SK-N-SH treated with all-trans-retinoic acid at 6 μM for 48 hours (cell line): ENCODE data around the gene NPM3.
"Not testable (repeated sequence)": the region's sequence is repeated elsewhere in the genome, so short reads cannot be mapped to it uniquely, and the experiment has no call there.

Source experiments
- ATAC-seq: fragments of 200-7000 bp; cut with Tn5 transposase; 3 replicates; pipeline ENCODE4 v1.9.1; 2020; ENCODE audit warnings: mild to moderate bottlenecking, moderate library complexity
- ARNTL ChIP-seq: fragments of 450-650 bp; formaldehyde crosslinking; IDR thresholded peaks from 2 replicates; pipeline ENCODE4 v1.5.0; 2020; ENCODE audit warnings: low read depth, mild to moderate bottlenecking, moderate library complexity, borderline replicate concordance
- CREB5 ChIP-seq: fragments of 250-450 bp; sonication (Bioruptor Pico); IDR thresholded peaks from 2 replicates; pipeline ENCODE4 v1.5.1; 2020; ENCODE audit warnings: low read depth, mild to moderate bottlenecking, moderate library complexity
- CSDC2 ChIP-seq: fragments of 250-450 bp; sonication (Bioruptor Pico); IDR thresholded peaks from 2 replicates; pipeline ENCODE4 v1.5.0; 2020; ENCODE audit warnings: mild to moderate bottlenecking, moderate library complexity
- CSRNP3 ChIP-seq: fragments of 250-450 bp; sonication (Bioruptor Pico); IDR thresholded peaks from 2 replicates; pipeline ENCODE4 v1.5.1; 2021; ENCODE audit warnings: mild to moderate bottlenecking, moderate library complexity
- ESRRG ChIP-seq: fragments of 250-450 bp; sonication (Bioruptor Pico); IDR thresholded peaks from 2 replicates; pipeline ENCODE4 v1.6.1; 2021; ENCODE audit warnings: mild to moderate bottlenecking
- OSR1 ChIP-seq: fragments of 250-450 bp; sonication (Bioruptor Pico); IDR thresholded peaks from 2 replicates; pipeline ENCODE4 v1.8.0; 2022; ENCODE audit warnings: moderate library complexity, mild to moderate bottlenecking, inconsistent platforms
- PATZ1 ChIP-seq: fragments of 250-450 bp; sonication (Bioruptor Pico); IDR thresholded peaks from 2 replicates; pipeline ENCODE4 v1.8.0; 2020; ENCODE audit warnings: mild to moderate bottlenecking, moderate library complexity, borderline replicate concordance
- POU6F1 ChIP-seq: fragments of 250-450 bp; sonication (Bioruptor Pico); IDR thresholded peaks from 2 replicates; pipeline ENCODE4 v1.8.0; 2021; ENCODE audit warnings: low read depth, mild to moderate bottlenecking, moderate library complexity, borderline replicate concordance
- PPARA ChIP-seq: fragments of 250-450 bp; sonication (Bioruptor Pico); IDR thresholded peaks from 2 replicates; pipeline ENCODE4 v1.5.0; 2020; ENCODE audit warnings: mild to moderate bottlenecking, borderline replicate concordance
- RARB ChIP-seq: fragments of 250-450 bp; sonication (Bioruptor Pico); IDR thresholded peaks from 2 replicates; pipeline ENCODE4 v1.8.0; 2021; ENCODE audit warnings: mild to moderate bottlenecking, moderate library complexity
- SNAI2 ChIP-seq: fragments of 250-450 bp; sonication (Bioruptor Pico); IDR thresholded peaks from 2 replicates; pipeline ENCODE4 v1.5.0; 2020; ENCODE audit warnings: mild to moderate bottlenecking, moderate library complexity
- TOX ChIP-seq: fragments of 250-450 bp; sonication (Bioruptor Pico); IDR thresholded peaks from 2 replicates; pipeline ENCODE4 v1.8.0; 2021; ENCODE audit warnings: mild to moderate bottlenecking, moderate library complexity, borderline replicate concordance
- TSHZ2 ChIP-seq: fragments of 250-450 bp; sonication (Bioruptor Pico); IDR thresholded peaks from 2 replicates; pipeline ENCODE4 v1.5.0; 2020; ENCODE audit warnings: mild to moderate bottlenecking, moderate library complexity
- ZFP3 ChIP-seq: fragments of 250-450 bp; sonication (Bioruptor Pico); IDR thresholded peaks from 2 replicates; pipeline ENCODE4 v1.5.0; 2020; ENCODE audit warnings: mild to moderate bottlenecking, moderate library complexity
- ZFP30 ChIP-seq: fragments of 450-650 bp; formaldehyde crosslinking; IDR thresholded peaks from 2 replicates; pipeline ENCODE4 v1.5.0; 2022; ENCODE audit warnings: mild to moderate bottlenecking, moderate library complexity
- ZNF565 ChIP-seq: fragments of 450-650 bp; formaldehyde crosslinking; conservative IDR thresholded peaks from 2 replicates; pipeline ENCODE4 v1.5.0; 2020; ENCODE audit warnings: low read depth, mild to moderate bottlenecking, moderate library complexity
- ZNF70 ChIP-seq: fragments of 450-650 bp; formaldehyde crosslinking; IDR thresholded peaks from 2 replicates; pipeline ENCODE4 v1.5.0; 2020; ENCODE audit warnings: mild to moderate bottlenecking, moderate library complexity
- ZNF8 ChIP-seq: fragments of 450-650 bp; formaldehyde crosslinking; IDR thresholded peaks from 2 replicates; pipeline ENCODE4 v1.5.0; 2020; ENCODE audit warnings: mild to moderate bottlenecking, moderate library complexity

The NPM3 gene

GRCh38 chr10:101797403-101798059, 14.3 kb upstream of the NPM3 start (continued):
- TF ChIP-seq TSHZ2 (CRISPR knock-in tag) = no peak

- ATAC-seq = no peak
- no peak for TF ChIP-seq CSDC2 (CRISPR knock-in tag)
- no peak for TF ChIP-seq ESRRG (CRISPR knock-in tag)
- no peak for TF ChIP-seq RARB (CRISPR knock-in tag)
- TF ChIP-seq TOX (CRISPR knock-in tag) = no peak
These were observed 10.3 kb upstream of the NPM3 start for GRCh38 chr10:101793526-101793925.

GRCh38 chr10:101789686-101790085, 6.4 kb upstream of the NPM3 start:
- ATAC-seq = no peak
- TF ChIP-seq RARB (CRISPR knock-in tag) (no peak), ZFP3 (no peak), ARNTL (CRISPR knock-in tag) (no peak), SNAI2 (no peak), PATZ1 (CRISPR knock-in tag) (no peak), TOX (CRISPR knock-in tag) (no peak), ZFP30 (CRISPR knock-in tag) (no peak), ESRRG (CRISPR knock-in tag) (no peak), ZNF8 (CRISPR knock-in tag) (no peak), OSR1 (CRISPR knock-in tag) (no peak), CREB5 (CRISPR knock-in tag) (no peak), ZNF565 (no peak), CSRNP3 (no peak), POU6F1 (CRISPR knock-in tag) (no peak), PPARA (CRISPR knock-in tag) (no peak), ZNF70 (CRISPR knock-in tag) (no peak), CSDC2 (CRISPR knock-in tag) (no peak)
- TF ChIP-seq, all 23 proteins: peak for 0

GRCh38 chr10:101789231-101789630, 6.0 kb upstream of the NPM3 start:
- not testable (repeated sequence) for ATAC-seq
